Measurements from ENCODE around the gene TUT4.

TUT4 gene

GRCh38 chr1:52399629-52400028, 153.3 kb downstream of the TUT4 start:
- DNase-seq = no peak

DNA sequence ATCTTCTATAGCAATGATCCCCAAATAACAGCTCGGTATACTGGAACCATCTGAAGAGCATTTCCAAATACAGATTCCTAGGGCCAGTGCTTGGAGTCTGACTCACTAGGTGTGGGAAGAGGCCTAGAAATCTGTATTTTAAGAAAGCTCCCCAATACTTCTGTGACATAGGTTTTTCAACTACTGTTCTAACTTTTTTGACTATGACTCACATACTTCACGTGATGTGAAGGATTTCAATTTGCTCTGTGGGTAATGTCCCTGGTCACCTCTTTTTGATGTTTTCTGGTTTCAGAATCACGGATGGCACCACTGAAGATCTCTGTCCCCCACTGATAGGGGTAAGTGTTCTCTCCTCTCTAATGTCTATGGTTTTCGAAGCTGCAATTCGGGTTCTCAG, 159.7 kb downstream of the TUT4 start:
- no peak for DNase-seq

DNA sequence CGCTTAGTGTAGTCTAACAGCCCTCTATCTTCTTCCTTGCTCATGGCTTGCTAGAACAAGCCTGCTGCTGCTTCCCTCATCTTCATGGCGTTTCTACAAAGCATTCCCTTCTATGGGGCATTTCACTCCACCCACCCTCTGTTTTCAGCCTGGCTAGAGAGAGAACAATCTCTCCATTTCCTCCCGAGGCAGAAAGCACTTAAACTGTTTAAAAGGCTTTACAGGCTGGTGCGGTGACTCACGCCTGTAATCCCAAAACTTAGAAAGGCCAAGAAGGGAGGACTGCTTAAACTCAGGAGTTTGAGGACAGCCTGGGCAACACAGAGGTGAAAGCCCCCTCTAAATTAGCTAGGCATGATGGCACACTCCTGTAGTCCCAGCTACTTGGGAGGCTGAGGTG, 166.4 kb downstream of the TUT4 start:
- no peak for DNase-seq

DNA sequence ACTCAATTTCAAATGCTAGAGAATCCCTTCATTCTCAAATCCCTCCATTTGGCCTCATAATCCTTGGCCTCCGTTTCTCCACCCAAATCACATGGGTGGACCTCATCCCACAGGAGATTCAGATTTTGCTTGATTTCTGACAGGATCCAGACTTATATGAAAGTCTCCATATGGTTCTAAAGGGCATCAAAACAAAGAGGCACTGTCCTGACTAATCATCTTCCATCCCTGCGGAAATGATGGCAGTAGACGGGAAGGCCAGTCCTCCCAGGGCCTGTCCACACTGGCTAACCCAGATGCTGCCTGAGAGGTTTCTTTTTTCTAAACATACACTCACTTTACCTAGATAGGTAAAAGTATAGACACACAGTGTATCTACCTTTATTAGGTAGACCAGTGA, 167.5 kb downstream of the TUT4 start:
- no peak for DNase-seq
